Left lung (tissue), 10 donors: ENCODE data around the gene ZNF148. TPM values are rescaled to one million over a fixed set of nuclear protein-coding genes. Genes with fewer than 3 reads are reported as not detected.
A peak's percentile ranks its signal among the peaks of the same experiment; 100 is the strongest.

Experiments
- ATAC-seq: fragments of 200-7000 bp; cut with Tn5 transposase; one replicate; pipeline ENCODE4 v1.9.1; 2020; ENCODE audit warnings: moderate library complexity
- DNase-seq, 4 donors: peaks; one replicate each; pipeline ENCODE4 v3.0.0-alpha.2; 2013 to 2020
- H3K27ac ChIP-seq, 2 donors: fragments of 200-600 bp; sonication (generic) in 1 of 2; one replicate each; pipeline versions ENCODE4 v1.5.0 to v1.8.0; 2020 to 2021
- H3K27me3 ChIP-seq, 2 donors: fragments of 200-600 bp; sonication (generic) in 1 of 2; one replicate each; pipeline versions ENCODE4 v1.5.0 to v1.8.0; 2020 to 2021
- H3K36me3 ChIP-seq, 2 donors: fragments of 200-600 bp; sonication (generic) in 1 of 2; one replicate each; pipeline versions ENCODE4 v1.5.0 to v1.8.0; 2020 to 2021
- H3K4me1 ChIP-seq, 2 donors: fragments of 200-600 bp; one replicate each; pipeline ENCODE4 v1.8.0; 2021
- H3K4me3 ChIP-seq, 2 donors: fragments of 200-600 bp; sonication (generic) in 1 of 2; one replicate each; pipeline versions ENCODE4 v1.5.0 to v1.8.0; 2020 to 2021; ENCODE audit warnings: mild to moderate bottlenecking in 1 of 2
- H3K9me3 ChIP-seq, 2 donors: fragments of 200-600 bp; sonication (generic) in 1 of 2; one replicate each; pipeline versions ENCODE4 v1.5.0 to v1.8.0; 2020 to 2021
- intact Hi-C, 2 donors: fragments of 100-400 bp; cut with DNase I; formaldehyde crosslinking; loops; one replicate each; pipeline versions ENCODE4 v1.11.2 to v1.14.2; 2022
- polyA plus RNA-seq, 6 donors: library from polyadenylated mRNA; unstranded; fragments of 120-200 nt; gene quantifications; one replicate each; pipeline ENCODE4 v1.2.1, GENCODE V29; 2013; ENCODE audit not compliant: insufficient read length in 6 of 6
- total RNA-seq, 2 donors: library from RNA; stranded (reverse); fragmentation: NEBNext Ultra II Directional; extraction: Animal tissue kit (Norgen Biotek cat#: 25700); gene quantifications; one replicate each; pipeline ENCODE4 v1.2.1, GENCODE V29; 2021
- TF ChIP-seq, protein P1 (sequence below), 2 donors: fragments of 200-600 bp; sonication (generic) in 1 of 2; IDR thresholded peaks; one replicate each; pipeline versions ENCODE4 v1.5.0 to v1.8.0; 2021; ENCODE audit warnings: antibody characterized with exemption in 2 of 2
- donor health status: DM: no; HTN: yes; CAD: no.
- donor health status: DM: no; HTN: no; CAD: no.

The ZNF148 gene
- total and polyA plus RNA-seq, 8 donors, result 35.2 to 44.9 (median 40.3) TPM

DNA sequence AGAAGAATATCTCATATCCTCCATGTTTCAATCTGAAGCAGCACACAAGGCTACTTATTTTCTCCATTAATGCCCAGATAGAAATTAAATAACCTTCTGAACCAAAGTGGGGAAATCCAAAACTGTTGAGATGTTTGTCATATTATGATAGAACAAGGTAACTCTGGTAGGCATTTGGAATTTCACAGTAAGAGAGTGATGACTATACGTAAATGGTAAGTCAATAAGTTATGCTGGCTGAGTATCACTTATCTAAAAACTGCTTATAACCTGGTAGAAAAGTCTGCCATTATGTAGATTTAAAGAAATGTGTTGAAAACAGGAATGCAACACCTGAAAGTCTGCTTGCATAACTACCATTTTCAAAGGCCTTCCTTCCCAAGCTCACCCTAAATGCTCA is 145.4 kb downstream of the ZNF148 start:
- no peaks in the 10 kb centered on the region for H3K27me3 ChIP-seq
- DNase-seq (no peak), ATAC-seq (peak; percentile 36)
- no peak overlapping the region for H3K4me3 ChIP-seq
- no peaks in the 10 kb centered on the region for H3K4me1 ChIP-seq
- no peak overlapping the region for H3K27ac ChIP-seq
- intact Hi-C loops, result no loop called here
- H3K36me3 ChIP-seq, result peaks cover 0 to 26% of the 10 kb centered on the region in 2 donors
- TF ChIP-seq, protein P1, sequence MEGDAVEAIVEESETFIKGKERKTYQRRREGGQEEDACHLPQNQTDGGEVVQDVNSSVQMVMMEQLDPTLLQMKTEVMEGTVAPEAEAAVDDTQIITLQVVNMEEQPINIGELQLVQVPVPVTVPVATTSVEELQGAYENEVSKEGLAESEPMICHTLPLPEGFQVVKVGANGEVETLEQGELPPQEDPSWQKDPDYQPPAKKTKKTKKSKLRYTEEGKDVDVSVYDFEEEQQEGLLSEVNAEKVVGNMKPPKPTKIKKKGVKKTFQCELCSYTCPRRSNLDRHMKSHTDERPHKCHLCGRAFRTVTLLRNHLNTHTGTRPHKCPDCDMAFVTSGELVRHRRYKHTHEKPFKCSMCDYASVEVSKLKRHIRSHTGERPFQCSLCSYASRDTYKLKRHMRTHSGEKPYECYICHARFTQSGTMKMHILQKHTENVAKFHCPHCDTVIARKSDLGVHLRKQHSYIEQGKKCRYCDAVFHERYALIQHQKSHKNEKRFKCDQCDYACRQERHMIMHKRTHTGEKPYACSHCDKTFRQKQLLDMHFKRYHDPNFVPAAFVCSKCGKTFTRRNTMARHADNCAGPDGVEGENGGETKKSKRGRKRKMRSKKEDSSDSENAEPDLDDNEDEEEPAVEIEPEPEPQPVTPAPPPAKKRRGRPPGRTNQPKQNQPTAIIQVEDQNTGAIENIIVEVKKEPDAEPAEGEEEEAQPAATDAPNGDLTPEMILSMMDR (IDR thresholded peaks at IDR 0.05), result no peak
- no peaks in the 10 kb centered on the region for H3K9me3 ChIP-seq

DNA sequence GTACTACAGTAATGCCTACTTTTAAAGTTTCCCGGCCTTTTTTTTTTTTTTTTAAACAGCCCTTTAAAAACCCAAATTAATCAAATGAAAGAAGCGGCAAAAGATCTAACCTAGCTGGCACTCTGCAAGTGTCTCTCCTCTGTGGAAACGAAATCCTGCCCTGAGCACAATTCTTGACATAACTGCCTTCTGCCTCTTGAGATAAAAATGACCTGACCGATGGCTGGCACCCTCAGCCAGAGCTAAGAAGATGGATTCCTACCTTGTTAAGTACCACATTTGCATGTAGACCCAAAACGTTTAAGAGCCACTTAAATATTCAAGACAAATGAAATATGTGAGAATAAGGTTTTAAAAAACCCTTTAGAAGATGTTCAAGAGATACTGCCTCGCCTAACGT is 146.0 kb downstream of the ZNF148 start:
- ATAC-seq (peak; percentile 91), DNase-seq (no peak)
- no peaks in the 10 kb centered on the region for H3K27me3 ChIP-seq
- intact Hi-C loops, result no loop called here
- peaks cover 0 to 26% of the 10 kb centered on the region in 2 donors for H3K36me3 ChIP-seq
- H3K9me3 ChIP-seq, result no peaks in the 10 kb centered on the region
- TF ChIP-seq, protein P1 (IDR thresholded peaks at IDR 0.05), result no peak
- no peak overlapping the region for H3K27ac ChIP-seq
- no peaks in the 10 kb centered on the region for H3K4me1 ChIP-seq
- H3K4me3 ChIP-seq, result no peak overlapping the region

DNA sequence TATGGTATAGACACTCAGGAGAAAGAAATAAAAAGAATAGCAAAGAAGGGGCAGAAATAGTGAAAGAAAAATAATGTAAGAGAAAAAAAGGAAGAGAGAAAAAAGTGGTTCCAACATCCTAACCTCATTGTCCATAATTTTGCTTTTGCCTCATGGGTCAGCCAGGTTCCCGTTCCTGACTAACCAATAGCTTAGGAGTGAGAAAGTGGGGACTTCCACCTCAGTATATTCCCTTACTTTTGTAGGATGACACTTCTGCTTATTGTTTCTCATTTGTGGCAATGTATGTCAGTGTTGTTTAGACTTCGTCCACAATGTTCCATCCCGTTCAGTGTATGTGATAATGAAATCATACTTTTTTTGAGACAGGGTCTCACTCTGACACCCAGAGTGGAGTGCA is 153.3 kb downstream of the ZNF148 start:
- Histone ChIP-seq H3K36me3 (no peaks in the 10 kb centered on the region), H3K4me3 (no peak overlapping the region), H3K27ac (no peak overlapping the region), H3K27me3 (no peaks in the 10 kb centered on the region), H3K9me3 (no peaks in the 10 kb centered on the region), H3K4me1 (no peaks in the 10 kb centered on the region)
- DNase-seq (no peak), ATAC-seq (no peak)
- intact Hi-C loops, result no loop called here
- TF ChIP-seq, protein P1 (IDR thresholded peaks at IDR 0.05), result no peak

DNA sequence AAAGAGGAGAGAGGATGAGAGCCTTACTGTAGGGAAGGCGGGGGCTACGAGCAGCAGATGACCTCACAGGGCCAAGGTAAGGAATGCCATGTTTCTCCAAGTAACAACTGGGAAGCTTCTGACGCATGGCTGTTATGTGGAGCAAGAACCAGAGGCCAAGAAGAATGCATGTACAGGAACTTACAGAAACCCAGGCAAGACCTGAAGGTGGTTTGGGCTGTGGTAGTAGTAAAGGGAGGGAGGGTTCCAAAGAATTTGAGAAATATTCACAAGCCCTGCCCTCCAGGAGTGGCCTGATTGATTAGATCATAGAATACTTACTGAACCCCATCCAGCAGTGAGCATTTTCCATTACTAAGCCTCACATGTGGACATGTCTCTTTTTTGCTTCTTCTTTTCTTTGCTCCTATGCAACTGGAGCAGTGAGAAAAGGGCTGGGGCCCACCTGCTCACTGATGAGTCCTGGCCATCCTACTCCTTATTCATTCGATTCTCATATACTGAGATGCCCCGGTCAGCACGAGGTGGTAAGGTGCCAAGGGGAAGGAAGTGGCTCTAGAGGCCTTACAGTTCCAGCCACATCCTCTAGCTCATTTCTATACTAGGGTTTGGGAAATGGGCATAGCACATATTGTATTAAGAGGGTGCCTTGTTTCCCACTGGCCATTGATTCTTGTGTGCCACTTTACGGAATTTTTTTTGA is 154.2 kb downstream of the ZNF148 start:
- H3K27ac ChIP-seq, result no peak overlapping the region
- TF ChIP-seq, protein P1 (IDR thresholded peaks at IDR 0.05), result no peak
- H3K36me3 ChIP-seq, result no peaks in the 10 kb centered on the region
- no peak overlapping the region for H3K4me3 ChIP-seq
- H3K27me3 ChIP-seq, result no peaks in the 10 kb centered on the region
- no peak for ATAC-seq
- H3K4me1 ChIP-seq, result no peaks in the 10 kb centered on the region
- no peak for DNase-seq
- intact Hi-C loops, result no loop called here
- H3K9me3 ChIP-seq, result no peaks in the 10 kb centered on the region

DNA sequence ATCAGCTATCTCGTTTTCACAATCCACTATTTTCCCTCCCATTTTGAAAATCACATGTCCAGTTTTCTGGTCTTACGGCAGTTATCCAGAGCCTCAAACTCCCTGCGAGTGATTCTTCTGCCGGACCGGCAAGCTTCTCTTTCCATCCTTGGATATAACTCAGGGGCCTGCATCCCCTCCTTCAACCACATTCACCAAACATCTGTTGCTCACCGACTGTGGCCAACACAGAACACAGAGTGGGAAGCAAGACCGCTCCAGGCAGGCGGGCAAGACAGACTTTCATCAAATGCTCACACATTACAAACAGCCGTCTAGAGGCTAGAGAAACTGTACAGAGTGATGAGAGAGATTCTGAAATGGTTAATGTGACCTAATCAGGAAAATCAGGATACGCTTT is 154.9 kb downstream of the ZNF148 start:
- Histone ChIP-seq H3K4me1 (no peaks in the 10 kb centered on the region), H3K36me3 (no peaks in the 10 kb centered on the region), H3K4me3 (no peak overlapping the region), H3K27ac (no peak overlapping the region), H3K27me3 (peaks cover 0 to 3% of the 10 kb centered on the region in 2 donors), H3K9me3 (no peaks in the 10 kb centered on the region)
- intact Hi-C loops, result no loop called here
- ATAC-seq (no peak), DNase-seq (no peak)
- TF ChIP-seq, protein P1 (IDR thresholded peaks at IDR 0.05), result no peak
